Smooth muscle cell of the brain vasculature (primary cell): ENCODE data around the gene GPHA2.

Experiments used
- DNase-seq: peaks from one replicate; pipeline ENCODE4 v3.0.0-alpha.2; 2012; ENCODE audit warnings: low read depth, low spot score

The GPHA2 gene

DNA sequence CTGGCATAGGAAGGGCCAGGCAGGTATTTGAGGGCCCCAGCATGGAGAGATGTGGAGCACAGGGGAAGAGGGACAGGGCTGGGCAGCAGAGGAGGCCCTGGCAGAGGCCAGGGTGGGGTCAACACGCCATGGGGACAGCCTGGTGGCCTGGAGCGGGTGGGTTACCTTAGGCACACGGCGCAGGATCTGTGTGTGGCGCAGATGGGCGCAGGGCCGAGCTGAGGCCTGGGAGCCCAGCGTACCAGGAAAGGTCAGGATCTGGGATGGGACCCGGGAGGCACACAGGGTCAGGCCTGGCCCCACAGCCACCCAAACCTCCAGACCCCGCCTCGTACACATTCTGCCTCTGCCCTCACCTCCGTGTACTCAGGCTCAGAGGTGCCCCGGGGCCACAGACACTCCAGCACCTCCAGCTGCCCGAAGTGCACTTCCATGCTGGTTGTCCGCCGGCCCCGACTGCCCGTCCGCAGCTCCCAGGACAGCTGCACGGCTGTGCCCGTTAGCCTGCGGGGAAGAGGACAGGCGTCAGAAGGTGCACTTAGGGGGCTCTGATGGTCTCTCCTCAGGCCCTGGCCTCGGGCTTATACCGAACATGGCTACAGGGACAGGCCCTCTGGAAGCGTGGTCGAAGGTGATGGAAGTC is 25.1 kb downstream of the GPHA2 start:
- no peak for DNase-seq

DNA sequence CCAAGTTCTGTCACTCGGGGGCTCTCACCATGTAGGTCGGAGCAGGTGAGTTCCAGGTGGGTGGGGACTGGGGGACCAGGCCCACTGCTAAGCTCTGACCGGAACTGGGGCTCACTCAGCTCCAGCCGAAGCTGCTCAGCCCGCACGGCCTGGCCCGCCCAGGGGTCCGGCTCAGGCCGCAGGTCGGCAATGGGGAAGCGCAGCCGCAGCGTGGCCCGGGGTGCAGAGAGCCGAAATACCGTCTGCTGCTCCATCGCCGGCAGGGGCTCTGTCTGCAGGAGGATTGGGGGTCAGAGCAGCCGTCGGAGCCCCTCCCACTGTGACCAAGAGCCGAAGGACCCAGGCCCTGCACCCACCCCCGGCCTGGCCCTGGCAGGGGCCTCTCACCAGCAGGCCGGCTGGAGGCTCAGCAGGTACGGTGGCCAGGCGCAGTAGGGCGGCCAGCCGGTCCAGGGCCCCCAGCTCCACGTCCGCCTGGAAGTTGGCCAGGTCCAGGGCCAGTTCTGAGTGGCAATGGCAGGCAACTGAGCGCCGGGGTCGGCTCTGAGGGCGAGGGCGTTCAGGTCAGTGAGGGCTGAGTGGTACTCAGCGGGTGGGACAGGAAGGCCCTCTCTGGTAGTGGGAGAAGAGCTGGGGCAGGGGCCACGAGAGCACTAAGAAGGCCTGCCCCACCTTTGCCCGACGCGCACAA is 25.9 kb downstream of the GPHA2 start:
- no peak for DNase-seq

DNA sequence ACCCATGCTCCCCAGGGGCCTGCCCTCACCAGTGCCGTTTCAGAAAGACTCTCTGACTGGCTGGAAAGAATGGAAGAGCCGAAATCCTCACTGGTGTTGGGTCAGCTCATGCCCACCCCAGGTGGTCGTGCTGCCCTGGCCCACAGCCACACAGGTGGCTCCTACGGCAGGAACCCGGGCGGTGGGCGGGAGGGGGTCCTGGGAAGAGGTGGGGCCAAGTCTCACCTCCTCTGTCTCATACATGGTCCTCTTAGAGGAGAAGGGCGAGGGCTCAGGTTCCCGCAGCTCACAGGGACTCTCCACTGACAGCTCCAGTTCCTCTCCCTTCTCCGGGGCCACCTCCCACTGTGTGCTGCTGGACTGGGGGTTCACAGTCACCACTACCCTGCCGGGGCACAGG is 26.9 kb downstream of the GPHA2 start:
- DNase-seq: no peak

DNA sequence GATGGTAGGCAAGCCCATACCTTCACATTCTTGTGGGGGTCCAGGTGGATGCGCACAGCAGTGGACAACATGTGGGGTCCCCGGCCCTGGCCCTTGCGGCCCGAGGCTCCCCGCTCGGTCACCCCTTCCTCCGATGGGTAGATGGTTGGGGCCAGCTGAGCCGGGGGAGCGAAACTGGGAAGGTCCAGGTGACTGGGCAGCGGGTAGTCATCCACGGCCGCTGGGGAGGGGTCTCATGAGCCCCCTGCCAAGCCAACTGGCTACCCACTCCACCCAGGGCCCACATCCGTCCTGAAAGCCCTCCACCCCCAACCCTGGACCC is 29.4 kb downstream of the GPHA2 start:
- DNase-seq: no peak

DNA sequence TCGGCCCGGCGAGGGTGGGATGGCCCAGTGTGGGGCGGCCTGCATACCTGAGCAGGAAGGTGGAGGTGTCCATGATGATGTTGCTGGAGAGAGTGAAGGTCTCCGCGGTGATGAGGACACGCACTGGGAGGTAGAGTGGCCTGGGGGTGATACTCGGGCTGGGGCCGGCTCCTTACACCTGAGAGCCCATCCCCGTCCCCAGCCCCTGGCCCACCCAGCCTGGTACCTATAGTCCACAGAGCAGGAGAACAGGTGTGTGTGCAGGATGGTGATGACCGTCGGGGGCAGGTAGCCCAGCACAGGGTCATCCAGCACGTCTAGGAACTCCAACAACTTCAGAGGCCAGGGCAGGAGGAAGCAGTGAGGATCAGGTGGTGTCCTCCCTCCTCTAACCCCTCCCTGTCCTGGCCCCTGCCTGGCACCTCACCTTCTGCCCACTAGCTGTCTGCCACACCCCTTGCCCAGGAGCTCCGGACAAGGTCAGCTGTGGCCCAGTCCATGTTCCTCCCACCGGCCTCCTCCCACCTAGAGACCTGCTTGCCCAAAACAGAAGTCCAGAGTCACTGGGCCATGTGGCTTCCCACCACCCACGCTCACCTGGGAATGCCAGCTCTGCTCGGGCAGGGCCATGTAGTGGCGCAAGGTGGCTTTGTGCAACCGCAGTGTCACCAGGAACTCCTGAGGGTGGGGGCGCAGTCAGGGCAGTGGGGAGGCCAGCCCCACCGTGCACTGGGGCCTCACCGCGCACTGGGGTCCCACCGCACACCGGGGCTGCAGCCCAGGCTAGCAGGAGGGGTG is 30.0 kb downstream of the GPHA2 start:
- no peak for DNase-seq

DNA sequence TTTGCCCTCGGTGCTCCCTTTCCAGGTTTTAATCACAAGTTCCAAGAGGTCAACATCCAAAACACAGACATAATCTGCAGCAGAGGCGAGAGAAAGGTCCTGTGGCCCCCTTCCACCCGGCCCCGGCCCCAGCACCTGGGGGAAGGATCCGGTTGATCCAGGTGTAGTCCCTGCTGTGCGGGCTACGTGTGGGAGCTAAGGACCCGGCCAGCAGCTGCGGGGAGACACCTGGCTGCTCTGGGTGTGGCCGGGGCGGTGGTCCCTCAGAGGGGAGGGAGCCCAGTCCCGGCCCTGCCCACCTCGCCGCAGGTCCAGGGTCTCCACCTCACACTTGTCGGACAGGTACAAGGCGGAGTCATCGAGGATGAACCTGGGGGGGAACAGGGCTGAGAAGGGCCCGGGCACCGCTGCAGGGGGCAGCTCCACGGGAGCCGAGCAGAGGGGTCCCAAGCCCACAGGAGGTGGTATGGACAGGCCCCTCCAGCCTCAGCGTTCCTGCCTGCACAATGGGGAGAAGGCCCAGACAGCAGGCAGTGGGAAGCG is 32.3 kb downstream of the GPHA2 start:
- no peak for DNase-seq

DNA sequence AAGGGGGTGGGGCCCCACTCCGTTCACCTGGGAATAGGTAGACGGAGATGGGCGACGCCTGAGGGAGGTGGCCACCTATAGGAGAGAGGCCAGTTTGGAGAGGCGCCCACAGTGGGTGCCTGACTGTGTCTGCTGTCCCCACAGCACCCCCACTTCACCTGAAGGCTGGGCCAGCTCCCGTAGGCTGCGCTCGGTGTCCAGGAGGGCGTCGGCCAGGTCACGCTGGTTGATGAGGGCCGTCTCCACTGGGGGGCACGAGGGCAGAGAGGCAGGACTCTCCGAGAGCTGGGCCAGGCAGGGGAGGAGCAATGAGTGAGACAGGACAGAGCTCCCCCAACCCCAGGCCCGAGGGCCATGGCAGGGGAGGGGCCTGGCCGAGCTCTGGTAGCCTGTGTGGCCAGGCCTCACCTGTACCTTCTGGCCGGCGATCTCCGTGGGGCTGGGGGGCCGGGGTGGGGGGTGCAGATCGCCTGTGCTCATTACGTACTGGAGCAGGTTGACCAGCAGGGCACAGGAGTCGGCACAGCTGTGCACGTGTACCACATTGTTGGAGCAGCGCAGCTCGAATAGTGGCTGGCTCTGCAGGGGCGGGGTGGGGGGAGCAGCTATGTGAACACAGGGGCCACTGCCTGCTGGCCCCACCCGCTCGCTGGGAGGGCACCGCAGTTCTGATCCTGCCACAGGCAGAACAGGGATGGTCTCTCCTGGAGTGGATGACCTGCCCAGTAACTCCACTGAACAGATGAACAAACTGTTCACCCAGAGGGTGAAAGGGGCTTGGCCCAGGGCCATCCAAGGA is 33.4 kb downstream of the GPHA2 start:
- no peak for DNase-seq

DNA sequence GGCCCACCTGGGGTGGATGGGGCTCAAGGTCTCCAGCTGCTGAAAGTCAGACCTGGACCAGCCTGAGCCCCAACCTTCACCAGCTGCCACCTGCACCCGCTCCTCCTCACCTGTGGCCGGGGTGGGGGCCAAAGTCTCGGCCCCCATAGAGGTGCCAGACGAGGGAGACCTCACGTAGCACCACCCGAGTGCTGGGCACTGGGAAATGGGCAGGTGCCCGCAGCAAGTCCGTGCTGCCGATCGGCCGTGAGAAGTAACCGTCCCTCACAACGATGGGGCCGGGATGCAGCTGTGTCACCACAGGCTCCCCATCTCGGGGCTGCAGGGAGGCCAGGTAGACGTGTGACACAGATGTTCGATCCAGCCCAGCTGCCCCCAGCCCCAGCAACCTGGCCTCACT is 34.9 kb downstream of the GPHA2 start:
- no peak for DNase-seq

DNA sequence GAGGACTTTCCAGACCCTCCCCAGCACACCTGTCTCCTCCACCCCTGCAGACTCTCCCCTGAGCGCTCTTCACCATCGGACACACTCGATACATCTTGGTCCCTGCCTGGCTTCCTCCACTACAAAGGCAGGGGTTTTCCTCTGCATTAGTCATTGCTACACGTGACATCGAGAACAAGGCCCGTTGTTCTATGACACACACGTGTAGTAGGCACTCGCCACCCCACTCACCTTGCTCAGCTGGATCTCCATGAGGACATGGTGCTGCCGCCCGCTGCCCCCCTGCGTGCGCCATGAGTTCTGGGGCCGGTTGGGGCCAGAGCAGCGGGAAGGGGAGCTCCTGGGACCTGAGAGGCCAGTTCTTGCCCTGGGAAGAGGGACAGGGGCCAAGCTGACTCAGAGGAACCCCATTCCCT is 35.4 kb downstream of the GPHA2 start:
- DNase-seq: no peak

DNA sequence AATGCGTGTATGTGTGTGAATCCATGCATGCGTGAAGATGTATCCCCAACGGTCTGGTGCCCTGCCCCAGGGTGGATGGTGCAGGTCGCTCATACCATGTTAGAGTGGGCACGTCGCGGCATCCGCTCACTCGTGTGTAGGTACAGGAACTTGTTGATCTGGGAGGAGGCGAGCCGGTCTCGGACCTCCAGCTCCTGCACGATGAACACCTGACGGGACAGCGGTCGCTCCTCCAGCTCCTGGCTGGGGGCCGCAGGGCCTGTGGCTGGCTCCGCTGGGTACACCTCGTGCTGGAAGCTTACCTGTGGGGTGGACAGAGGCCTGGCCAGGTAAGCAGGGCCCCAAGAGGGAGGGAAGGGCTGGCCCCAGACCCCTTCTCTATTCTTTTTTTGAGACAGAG is 37.2 kb downstream of the GPHA2 start:
- DNase-seq: no peak

DNA sequence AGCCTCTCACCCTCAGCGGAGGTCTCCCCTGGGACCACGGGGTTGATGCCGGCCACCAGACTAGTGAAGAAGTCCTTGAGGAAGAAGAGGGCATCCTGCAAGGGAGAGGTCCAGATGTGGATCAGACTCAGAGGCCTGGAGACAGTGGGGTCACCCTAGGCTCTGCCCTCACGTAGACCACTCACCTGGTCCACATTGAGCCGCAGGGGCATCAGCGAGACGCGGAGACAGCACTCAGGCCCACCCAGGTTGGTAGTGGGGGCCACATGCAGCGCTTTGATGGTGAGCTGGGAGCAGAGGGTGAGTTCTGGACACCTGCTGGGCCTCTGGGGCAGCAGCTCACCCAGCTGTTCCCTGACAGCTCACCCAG is 37.6 kb downstream of the GPHA2 start:
- DNase-seq: no peak

DNA sequence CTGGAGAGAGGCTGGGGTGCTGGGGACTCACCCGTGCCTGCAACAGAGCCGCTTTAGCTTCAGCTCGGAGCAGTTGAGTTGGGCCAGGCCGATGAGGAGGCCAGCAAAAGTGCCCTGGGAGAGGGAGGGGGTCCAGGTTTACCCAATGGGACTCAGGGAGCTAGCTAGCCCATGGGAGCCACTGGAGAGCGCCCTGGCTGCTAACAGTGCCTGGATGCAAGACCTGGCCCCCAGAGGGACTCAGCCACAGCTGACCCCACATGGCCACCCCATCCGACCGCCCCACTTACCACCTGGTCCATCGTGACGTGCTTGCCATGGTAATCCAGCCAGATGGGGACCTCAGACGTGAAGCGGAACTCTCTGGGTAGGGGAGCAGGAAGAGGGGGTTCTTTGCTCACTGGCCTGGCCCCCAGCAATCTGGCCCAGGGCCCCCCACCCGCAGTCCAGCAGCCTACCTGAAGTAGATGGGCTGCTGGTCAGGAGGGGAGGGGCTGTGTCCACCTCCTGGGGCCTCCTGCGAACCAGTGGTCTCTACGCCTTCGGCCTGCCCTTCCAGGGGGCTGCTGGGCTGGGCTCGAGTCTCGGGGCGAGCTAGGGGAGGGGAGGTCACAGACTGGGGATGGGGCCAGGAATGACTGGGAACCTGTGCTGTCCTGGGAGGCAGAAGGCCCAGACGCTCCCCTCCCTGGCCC is 38.2 kb downstream of the GPHA2 start:
- no peak for DNase-seq

DNA sequence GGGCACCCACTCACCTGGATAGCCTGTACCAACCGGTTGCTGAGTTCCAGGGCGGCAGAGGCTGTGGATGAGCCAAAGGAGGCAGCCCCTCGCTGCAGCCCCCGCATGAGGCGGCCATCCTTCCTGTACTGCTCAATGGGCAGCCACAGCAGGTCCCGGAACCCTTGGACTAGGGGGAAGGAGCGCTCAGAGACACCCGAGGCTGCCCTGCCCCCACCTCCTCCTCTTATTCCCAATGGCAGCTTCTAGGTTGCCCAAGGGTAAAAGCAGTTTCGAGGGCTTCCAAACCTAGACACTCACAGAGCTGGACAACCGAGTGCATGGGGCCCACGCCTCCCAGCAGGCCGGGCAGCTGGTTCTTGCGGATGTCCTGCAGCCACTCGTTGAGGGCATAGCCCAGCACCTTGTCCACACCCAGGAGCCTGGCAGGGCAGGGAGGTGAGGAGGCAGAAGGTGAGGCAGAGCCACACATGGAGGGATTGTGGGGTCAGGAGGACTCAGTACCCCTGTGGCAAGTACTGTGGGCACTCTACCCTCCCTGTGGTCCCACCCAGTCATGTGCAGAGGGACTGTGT is 39.2 kb downstream of the GPHA2 start:
- DNase-seq: no peak

DNA sequence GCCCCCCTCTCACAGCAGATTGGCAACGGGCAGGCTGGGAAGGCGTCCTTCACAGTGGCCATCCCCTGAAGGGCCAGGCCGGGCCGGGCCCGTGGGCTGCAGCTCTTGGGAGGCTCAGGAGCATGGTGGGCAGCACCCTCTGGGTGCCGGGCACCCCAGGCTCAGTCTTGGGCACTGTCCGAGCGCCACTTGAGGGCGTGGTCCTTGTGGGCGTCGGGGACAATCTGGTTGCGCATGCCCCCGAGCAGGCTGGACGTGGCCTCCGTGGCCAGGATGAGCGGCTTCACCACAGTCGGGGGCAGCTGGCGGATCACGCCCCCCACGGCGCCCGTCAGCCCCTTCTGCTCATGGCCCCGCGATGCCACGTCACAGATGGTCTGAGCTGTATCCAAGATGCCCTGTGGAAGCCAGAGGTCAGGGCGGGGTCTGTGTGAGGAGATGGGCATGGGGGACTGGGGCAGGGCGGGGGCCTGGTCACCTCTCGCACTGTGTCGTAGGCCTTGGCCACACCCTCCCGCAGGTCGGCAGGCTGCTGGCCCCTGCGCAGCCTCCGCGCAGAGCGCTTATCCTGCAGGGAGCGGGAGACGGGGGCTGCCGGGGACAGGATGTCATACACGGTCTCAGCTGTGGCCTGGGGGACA is 40.8 kb downstream of the GPHA2 start:
- no peak for DNase-seq

DNA sequence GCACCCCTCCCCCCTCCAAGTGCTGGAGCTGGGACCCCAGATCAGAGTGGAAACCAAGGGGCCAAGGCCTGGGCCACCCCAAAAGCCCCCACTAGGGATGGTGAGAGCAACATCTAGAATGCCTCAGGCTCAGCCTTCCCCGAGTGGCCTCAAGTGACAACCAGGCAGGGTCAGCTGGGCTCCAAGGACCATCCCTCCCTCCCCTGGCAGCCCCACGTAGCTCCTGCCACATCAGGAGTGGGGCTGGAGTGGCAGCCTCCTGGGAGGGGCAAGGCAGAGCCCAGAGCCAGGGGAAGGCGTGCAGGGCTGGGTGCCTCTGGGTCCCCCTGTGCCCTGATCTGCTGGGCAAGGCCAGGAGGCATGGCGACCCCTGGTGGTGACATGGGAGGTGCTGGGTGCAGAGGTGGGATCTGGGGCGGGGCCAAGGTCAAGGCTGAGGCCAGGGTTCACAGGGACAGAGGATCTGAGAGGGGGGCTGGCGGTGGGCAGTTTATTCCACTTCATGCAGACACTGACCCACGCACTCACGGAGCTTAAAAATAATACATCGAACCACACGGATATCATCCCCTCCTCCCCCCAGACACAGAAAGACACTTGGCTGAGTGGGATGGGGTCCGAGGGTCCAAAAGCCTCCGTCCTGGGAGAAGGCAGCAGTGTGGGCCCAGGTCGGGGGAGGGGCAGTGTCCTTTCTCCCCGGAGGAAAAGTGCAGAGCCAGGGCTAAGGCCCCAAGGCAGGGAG is 41.5 kb downstream of the GPHA2 start:
- no peak for DNase-seq

DNA sequence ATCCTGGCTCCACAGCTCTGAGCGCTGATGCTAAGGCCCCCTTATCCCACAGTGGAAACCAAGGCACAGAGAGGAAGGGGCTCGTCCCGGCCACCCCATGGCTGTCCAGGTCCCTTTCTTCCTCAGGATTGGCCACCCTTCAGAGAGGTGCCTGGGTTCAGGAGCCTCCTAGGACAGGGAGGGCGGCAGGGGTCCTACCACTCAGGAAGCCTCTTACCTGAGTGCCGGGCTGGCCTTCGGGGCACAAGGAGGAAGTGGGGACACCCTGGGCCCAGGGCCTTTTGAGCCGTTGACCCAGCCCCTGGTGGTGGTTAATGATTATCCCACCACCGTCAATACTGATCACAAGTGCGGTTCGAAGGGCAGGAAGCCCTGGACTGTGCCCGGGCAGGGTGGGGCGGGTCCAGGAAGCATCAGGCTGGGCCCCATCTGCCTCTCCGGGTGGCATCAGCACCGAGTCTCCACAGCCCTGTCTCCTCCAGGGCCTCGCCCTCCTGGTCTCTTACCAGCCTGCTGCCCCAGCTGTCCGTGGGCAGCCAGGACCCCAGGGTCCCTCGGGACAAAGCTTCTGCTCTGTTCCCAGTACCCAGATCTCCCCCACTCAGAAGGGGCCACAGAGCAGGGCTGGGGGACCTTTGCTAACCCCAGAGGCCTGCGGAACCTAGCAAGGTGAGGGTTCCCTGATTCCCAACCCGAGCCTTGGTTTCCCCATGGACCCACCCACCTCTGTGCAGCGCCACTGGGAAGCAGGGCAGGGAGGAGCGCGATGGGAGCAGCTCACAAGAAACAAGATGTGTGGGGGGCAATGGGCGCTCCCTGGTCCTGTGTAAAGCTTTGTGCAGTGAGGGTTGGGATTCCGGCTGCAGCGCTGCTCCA is 42.3 kb downstream of the GPHA2 start:
- DNase-seq: no peak

DNA sequence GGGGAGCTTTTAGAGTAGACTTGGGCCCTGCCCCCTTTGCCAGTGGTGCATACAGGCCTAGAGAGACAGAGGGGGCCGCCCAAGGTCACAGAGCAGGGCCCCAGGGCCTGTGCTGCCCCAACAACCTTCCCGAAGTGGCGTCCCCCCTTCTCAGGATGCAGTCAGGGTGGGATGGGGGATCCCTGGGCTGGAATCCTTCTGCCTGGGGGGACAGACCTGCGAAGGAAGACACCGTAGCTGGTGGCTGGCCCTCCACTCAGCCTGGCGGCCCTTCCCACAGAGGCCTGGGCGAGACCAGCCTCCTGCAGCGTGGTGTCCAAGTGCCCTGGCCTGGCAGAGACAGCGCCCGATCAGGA is 42.9 kb downstream of the GPHA2 start:
- no peak for DNase-seq

DNA sequence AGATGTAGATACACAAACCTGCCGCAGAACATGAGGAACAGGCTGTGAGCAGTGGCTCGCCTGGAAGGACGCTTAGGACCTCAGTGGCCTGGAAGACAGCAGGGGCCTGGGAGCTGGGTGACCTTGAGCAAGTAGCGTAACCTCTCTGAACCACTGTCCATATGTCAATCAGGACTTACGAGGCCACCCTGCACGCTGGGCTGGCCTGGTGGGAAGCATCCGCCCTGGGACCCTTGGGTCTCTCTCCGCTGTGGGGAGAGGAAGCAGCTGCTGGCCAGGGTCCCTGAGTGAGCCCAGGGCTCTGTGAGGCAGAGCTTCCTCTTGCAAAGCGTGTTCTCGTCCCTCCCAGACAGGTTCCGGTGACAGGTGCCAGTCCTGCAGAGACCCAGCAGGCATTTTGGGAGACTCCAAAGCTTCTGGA is 43.3 kb downstream of the GPHA2 start:
- DNase-seq: no peak

DNA sequence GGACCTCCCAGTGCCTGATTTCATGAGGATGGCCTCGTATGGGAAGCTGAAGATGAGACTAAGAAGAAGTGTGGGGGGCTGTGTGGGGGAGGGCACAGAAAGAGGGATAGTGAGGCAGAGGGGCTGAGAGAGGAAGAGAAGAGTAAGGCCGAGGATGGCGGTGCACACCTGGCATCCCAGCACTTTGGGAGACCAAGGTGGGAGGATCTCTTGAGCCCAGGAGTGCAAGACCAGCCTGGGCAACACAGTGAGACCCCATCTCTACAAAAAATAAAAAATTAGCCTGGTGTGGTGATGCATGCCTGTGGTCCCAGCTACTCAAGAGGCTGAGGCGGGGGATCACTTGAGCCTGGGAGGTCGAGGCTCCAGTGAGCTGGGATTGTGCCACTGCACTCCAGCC is 43.8 kb downstream of the GPHA2 start:
- no peak for DNase-seq
